Breast epithelium (tissue), 4 donors: ENCODE measurements around the gene SCAF1. TPM values are rescaled to one million over a fixed set of nuclear protein-coding genes. Genes with fewer than 3 reads are reported as not detected.

ENCODE experiments used
- DNase-seq, 2 donors: peaks; one replicate each; pipeline ENCODE4 v3.0.0-alpha.2; 2019; ENCODE audit warnings: low spot score in 2 of 2
- H3K27ac ChIP-seq, 2 donors: fragments of 200-600 bp; sonication (generic) in 1 of 2; one replicate each; pipeline ENCODE4 v1.5.1; 2016 to 2019; ENCODE audit warnings: mild to moderate bottlenecking in 1 of 2
- H3K27me3 ChIP-seq, 2 donors: fragments of 200-600 bp; sonication (generic) in 1 of 2; one replicate each; pipeline versions ENCODE4 v1.5.1 to v1.6.0; 2017 to 2019; ENCODE audit warnings: control low read depth in 1 of 2, mild to moderate bottlenecking in 1 of 2
- H3K36me3 ChIP-seq: fragments of 200-600 bp; one replicate; pipeline ENCODE4 v1.5.1; 2019
- H3K4me1 ChIP-seq, 2 donors: fragments of 200-600 bp; sonication (generic); one replicate each; pipeline ENCODE4 v1.5.1; 2016 to 2019; ENCODE audit warnings: control low read depth in 1 of 2
- H3K4me3 ChIP-seq, 3 donors: fragments of 200-600 bp; sonication (generic); 1 replicate in 2 of 3; 2 replicates in 1 of 3; pipeline ENCODE4 v1.5.1; 2016 to 2019; ENCODE audit warnings: mild to moderate bottlenecking in 3 of 3, moderate library complexity in 2 of 3
- H3K9me3 ChIP-seq, 2 donors: fragments of 200-600 bp; sonication (generic) in 1 of 2; one replicate each; pipeline ENCODE4 v1.5.1; 2016 to 2019; ENCODE audit warnings: control low read depth in 1 of 2
- POLR2A ChIP-seq: fragments of 450-650 bp; IDR thresholded peaks from one replicate; pipeline ENCODE4 v1.6.1; 2016; ENCODE audit warnings: antibody characterized with exemption, mild to moderate bottlenecking, moderate library complexity
- POLR2AphosphoS5 ChIP-seq, 3 donors: sonication (generic); formaldehyde crosslinking; IDR thresholded peaks; one replicate each; pipeline ENCODE4 v1.6.1; 2017; ENCODE audit warnings: antibody characterized with exemption in 3 of 3
- intact Hi-C: fragments of 100-400 bp; cut with DNase I; formaldehyde crosslinking; loops from one replicate; pipeline ENCODE4 v1.15.1; 2023; ENCODE audit warnings: low total_unique reads
- total RNA-seq, 3 donors: library from RNA; depleted of rRNA; stranded (reverse); fragments of >200 nt; gene quantifications; one replicate each; pipeline ENCODE4 v1.1.0, GENCODE V29; 2016
- TF ChIP-seq, protein P1 (sequence below), 3 donors: fragments of 450-650 bp; IDR thresholded peaks; one replicate each; pipeline ENCODE4 v1.5.1; 2016 to 2017; ENCODE audit warnings: antibody characterized with exemption in 3 of 3, mild to moderate bottlenecking in 3 of 3, moderate library complexity in 3 of 3

Gene SCAF1
- total RNA-seq, 3 donors from 2014 or later, result 9.8 to 15.4 (median 10.6) TPM

GRCh38 chr19:49596954-49597702, 44.9 kb upstream of the SCAF1 start:
- Histone ChIP-seq H3K27me3 (no peaks in the 10 kb centered on the region), H3K27ac (no peak overlapping the region), H3K9me3 (no peaks in the 10 kb centered on the region), H3K4me1 (peaks cover 4 to 6% of the 10 kb centered on the region in 2 donors), H3K36me3 (peaks cover 5% of the 10 kb centered on the region), H3K4me3 (no peak overlapping the region)
- TF ChIP-seq POLR2A (no peak), POLR2AphosphoS5 (IDR thresholded peaks at IDR 0.05) (no peak)
- TF ChIP-seq, protein P1, sequence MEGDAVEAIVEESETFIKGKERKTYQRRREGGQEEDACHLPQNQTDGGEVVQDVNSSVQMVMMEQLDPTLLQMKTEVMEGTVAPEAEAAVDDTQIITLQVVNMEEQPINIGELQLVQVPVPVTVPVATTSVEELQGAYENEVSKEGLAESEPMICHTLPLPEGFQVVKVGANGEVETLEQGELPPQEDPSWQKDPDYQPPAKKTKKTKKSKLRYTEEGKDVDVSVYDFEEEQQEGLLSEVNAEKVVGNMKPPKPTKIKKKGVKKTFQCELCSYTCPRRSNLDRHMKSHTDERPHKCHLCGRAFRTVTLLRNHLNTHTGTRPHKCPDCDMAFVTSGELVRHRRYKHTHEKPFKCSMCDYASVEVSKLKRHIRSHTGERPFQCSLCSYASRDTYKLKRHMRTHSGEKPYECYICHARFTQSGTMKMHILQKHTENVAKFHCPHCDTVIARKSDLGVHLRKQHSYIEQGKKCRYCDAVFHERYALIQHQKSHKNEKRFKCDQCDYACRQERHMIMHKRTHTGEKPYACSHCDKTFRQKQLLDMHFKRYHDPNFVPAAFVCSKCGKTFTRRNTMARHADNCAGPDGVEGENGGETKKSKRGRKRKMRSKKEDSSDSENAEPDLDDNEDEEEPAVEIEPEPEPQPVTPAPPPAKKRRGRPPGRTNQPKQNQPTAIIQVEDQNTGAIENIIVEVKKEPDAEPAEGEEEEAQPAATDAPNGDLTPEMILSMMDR (IDR thresholded peaks at IDR 0.05), result no peak
- no peak for DNase-seq
- intact Hi-C loops, result no loop called here

DNA sequence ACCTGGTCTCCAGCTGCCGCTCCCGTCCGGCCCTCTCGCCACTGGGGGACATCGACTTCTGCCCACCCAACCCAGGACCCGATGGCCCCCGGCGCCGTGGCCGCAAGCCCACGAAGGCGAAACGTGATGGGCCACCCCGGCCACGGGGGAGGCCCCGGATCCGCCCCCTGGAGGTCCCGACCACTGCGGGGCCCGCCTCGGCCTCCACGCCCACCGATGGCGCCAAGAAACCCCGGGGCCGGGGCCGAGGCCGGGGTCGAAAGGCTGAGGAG, 44.4 kb upstream of the SCAF1 start:
- intact Hi-C loops, result no loop called here
- Histone ChIP-seq H3K36me3 (peaks cover 5% of the 10 kb centered on the region), H3K4me3 (no peak overlapping the region), H3K27ac (no peak overlapping the region), H3K27me3 (no peaks in the 10 kb centered on the region), H3K9me3 (no peaks in the 10 kb centered on the region), H3K4me1 (peaks cover under 1 to 3% of the 10 kb centered on the region in 2 donors)
- DNase-seq, result no peak
- no peak for TF ChIP-seq POLR2A
- no peak for TF ChIP-seq POLR2AphosphoS5 (IDR thresholded peaks at IDR 0.05)
- TF ChIP-seq, protein P1 (IDR thresholded peaks at IDR 0.05), result no peak

DNA sequence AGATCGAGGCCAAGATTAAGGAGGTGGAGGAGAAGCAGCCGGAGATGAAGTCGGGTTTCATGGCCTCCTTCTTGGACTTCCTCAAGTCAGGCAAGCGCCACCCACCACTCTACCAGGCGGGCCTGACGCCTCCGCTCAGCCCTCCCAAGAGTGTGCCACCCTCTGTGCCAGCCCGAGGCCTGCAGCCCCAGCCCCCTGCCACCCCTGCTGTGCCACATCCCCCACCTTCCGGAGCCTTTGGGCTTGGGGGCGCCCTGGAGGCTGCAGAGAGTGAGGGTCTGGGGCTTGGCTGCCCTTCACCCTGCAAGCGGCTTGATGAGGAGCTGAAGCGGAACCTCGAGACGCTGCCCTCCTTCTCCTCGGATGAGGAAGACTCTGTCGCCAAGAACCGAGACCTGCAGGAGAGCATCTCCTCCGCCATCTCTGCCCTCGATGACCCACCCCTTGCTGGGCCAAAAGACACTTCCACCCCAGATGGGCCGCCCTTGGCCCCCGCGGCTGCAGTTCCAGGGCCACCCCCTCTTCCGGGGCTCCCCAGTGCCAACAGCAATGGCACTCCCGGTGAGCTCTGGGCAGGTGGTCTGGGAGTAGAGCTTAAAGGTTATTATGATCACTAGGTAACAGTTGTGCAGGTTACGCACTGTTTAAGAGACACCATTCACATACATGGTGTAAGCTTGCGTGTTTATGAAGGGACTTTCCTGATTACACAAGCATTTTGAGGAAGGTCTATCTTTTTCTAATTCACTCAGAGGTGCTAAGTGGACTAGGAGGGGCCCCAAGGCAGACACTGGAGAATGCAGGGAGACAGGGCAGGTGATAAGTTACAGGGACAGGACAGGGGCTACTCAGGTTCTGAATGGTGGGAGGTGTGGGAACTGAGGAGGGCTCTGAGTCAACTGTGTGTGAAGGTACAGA, 42.4 kb upstream of the SCAF1 start:
- no peaks in the 10 kb centered on the region for H3K9me3 ChIP-seq
- H3K36me3 ChIP-seq, result no peaks in the 10 kb centered on the region
- H3K4me1 ChIP-seq, result no peaks in the 10 kb centered on the region
- DNase-seq, result no peak
- no peak overlapping the region for H3K27ac ChIP-seq
- H3K27me3 ChIP-seq, result no peaks in the 10 kb centered on the region
- no peak overlapping the region for H3K4me3 ChIP-seq
- intact Hi-C loops, result loop anchor here (10.0 kb wide), 1 partner anchor 1205 kb away; the partner anchor contains the start of genes GRIN2D and KDELR1
- TF ChIP-seq, protein P1 (IDR thresholded peaks at IDR 0.05), result no peak
- TF ChIP-seq POLR2AphosphoS5 (IDR thresholded peaks at IDR 0.05) (no peak), POLR2A (no peak)

- H3K36me3 ChIP-seq, result no peaks in the 10 kb centered on the region
- H3K27ac ChIP-seq, result no peak overlapping the region
- DNase-seq, result no peak
- H3K4me3 ChIP-seq, result no peak overlapping the region
- TF ChIP-seq, protein P1 (IDR thresholded peaks at IDR 0.05), result no peak
- TF ChIP-seq POLR2AphosphoS5 (IDR thresholded peaks at IDR 0.05), result no peak
- no peak for TF ChIP-seq POLR2A
- intact Hi-C loops, result loop anchor here (10.0 kb wide), 1 partner anchor 1207 kb away; the partner anchor contains the start of genes GRIN2D and KDELR1
- no peaks in the 10 kb centered on the region for H3K9me3 ChIP-seq
- H3K27me3 ChIP-seq, result no peaks in the 10 kb centered on the region
- no peaks in the 10 kb centered on the region for H3K4me1 ChIP-seq
Measured at GRCh38 chr19:49601482-49602038, 40.4 kb upstream of the SCAF1 start.
